NCI-H2171 (cell line): ENCODE measurements around the gene HEXB.

Source experiments
- DNase-seq: peaks from one replicate; lab custom pipeline; 2025; lab: John Stamatoyannopoulos, UW

Gene HEXB

DNA sequence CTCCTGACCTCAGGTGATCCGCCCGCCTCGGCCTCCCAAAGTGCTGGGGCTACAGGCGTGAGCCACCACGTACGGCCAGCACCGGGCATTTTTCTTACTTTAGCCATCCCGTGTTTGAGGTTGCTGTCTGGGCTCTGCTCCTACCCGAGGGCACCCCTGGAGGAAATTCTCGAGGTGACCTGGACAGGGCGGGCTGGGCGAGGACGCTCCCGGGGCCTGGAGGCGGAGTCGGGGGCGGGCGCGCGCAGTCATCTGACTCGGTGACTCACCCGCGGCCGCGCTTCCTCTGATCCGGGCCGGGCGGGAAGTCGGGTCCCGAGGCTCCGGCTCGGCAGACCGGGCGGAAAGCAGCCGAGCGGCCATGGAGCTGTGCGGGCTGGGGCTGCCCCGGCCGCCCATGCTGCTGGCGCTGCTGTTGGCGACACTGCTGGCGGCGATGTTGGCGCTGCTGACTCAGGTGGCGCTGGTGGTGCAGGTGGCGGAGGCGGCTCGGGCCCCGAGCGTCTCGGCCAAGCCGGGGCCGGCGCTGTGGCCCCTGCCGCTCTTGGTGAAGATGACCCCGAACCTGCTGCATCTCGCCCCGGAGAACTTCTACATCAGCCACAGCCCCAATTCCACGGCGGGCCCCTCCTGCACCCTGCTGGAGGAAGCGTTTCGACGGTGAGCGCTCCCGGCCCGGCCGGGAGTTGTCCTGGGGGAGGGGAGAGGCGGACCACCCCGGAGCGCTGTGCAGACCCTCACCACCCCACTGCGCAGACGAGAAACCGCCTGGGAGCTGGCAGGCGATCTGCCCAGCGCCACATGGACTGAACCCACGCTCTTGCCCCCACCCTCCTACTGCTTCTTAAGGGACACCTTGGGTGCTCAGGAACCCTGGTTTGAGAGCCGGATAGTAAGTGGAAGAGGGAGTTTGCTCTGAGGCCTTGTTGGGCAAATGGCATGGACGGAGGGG is at the start of gene HEXB:
Gene HEXB, plus strand, starts transcription at position 334 of the 952 bp plus-strand sequence. Its CDS starts 28 bp downstream, at position 362.
- peak; percentile 52 for DNase-seq

DNA sequence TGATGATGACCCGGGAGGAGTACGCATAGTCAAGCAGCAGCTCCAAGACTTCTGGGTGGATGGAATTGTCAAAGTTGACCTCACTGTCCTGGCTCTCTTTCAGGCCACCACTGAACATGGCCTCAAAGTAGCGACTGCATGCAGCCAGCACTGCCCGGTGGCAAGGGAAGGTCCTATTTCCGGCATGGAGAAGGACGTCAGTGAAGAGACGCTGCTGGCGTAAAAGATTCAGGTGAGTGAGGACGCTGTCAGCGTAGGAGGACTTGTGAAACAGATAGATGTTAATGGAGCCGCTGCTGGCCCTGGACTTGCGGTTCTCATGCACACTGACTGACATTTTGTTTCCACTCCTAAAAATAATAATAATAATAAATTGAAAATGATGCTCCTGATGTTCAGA is 48.9 kb upstream of the HEXB start:
- DNase-seq, result no peak

DNA sequence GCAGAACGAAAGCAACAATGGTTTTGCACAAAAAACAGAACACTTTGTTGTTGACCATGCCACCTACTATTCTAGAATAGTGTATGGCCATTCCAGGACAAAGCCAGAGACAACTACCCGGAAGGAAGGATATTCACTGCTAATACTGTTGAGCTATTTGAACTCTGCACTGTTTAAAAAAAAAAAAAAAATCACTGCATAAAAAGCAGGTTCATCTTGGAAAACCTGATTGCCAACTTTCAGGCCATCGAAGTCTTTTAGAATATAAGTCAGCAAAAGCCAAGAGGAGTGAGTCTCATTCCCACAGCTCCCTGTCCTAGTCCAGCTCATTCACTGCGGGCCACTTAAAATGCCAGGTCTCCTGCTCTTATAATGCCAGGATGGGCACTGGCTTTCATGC is 48.5 kb upstream of the HEXB start:
- DNase-seq, result no peak

DNA sequence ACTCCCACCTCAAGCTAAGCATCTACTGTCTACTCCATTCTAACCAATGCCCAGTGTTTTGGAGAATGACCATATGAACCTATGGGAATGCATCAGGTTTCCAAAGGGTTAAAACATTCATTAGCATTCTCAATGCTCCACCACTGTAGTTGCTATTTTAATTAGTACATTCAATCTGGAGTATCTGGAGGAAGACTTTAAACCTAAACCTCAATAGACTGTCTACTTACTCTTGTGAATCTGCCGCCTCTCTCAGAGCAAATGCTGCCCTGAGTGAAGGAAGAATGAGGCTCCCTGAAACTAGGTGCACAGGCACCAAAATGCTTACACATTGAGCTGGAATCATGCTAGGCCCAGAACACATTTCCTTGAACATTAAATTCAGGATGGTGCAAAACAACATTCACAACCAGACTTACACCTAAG is 46.5 kb upstream of the HEXB start:
- no peak for DNase-seq

DNA sequence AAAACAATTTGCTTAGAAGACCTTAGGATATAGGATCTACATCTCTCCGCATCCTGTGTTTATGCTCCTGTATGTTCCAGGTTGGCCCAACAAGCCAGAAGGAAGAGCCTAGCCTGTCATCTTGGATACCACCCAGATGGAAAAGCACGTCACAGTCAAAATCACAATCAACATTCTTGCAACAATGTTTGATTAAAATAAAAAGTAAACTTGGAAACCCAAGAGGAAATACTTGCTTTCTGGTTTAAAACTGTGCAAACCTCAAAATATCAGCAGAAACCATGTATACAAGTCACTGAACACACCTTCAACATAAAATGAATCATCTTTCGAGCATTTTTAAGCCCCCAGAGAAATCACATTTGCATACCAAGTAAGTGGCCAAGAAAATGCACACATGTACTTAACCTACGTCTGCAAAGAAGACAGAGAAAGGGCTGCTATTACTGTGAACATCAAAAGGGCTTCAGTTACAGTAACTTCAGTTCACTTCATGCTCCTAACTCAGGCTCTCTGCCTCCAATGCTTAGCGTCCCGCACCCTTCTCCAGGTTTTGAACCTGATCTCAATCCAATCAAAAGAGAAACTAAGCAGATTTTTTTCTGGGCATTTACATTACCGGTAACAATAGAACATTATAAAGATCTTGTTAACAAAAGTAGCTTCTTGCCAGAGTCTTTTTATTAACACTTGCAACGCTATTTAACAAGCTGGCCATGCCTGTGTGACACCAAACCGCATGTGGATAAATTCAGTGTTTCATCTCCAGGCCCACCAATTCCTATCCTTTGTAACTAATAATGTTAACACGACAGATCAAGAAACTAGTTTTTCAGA is 45.8 kb upstream of the HEXB start:
- no peak for DNase-seq

DNA sequence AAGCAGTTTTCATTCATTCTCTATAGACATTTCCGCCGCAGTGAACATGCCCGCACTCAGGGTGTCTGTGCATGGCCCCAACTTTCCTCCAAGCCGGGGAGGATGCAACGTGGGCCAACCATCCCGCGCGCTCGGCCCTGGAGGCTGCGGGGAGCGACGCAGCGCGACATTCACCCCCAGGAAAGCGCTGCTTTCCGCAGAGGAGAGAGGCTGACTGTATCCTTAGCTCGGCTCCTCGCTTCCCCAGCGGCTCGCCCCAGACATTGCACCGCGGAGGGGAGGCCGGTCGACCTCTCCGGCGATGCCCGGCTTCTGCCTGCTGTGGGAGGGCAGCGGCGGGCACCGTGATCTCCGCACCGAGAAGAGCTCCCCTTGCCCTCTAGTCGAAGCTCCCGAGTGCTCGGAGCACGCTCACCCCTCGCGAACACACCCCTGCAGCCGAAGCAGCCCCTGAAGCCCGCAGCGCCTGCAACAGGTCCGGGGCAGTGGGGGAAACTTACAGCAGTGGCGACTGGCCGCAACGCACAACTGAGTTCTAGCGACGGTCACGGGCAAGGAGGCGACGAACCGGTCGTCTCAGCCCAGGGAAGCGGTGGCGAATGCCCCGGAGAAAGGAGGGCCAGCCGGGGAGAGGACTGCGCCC is 45.1 kb upstream of the HEXB start:
- no peak for DNase-seq

DNA sequence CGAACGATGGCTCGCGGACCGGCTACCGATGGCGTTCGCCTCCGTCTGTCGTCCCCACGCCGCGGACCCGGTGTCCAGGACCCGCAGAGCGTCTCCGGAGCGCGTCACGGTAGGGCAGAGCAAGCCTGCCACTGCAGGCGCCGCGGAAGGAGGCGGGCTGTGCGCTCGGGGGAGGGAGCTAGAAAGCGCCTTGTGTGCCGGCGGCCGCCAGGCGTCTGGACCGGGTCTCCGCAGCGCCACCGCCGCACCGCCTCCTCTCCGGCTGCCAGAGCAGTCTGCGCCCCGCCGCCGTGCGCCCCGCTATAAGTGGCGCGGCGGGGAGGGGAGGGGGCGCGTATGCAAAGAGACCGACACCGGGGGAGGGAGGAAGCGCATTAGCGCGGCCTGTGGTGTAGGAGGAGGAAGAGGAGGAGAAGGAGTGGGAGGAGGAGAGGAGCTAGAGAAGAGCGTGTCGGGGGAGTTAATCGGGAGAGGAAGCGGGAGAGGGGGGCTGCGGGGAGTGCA is 44.5 kb upstream of the HEXB start, which contains the start of gene ENC1:
Gene ENC1, minus strand, starts transcription at position 279 of the 504 bp plus-strand sequence. CDS start 4,243 bp downstream, outside the sequence.
- peak; percentile 58 for DNase-seq

DNA sequence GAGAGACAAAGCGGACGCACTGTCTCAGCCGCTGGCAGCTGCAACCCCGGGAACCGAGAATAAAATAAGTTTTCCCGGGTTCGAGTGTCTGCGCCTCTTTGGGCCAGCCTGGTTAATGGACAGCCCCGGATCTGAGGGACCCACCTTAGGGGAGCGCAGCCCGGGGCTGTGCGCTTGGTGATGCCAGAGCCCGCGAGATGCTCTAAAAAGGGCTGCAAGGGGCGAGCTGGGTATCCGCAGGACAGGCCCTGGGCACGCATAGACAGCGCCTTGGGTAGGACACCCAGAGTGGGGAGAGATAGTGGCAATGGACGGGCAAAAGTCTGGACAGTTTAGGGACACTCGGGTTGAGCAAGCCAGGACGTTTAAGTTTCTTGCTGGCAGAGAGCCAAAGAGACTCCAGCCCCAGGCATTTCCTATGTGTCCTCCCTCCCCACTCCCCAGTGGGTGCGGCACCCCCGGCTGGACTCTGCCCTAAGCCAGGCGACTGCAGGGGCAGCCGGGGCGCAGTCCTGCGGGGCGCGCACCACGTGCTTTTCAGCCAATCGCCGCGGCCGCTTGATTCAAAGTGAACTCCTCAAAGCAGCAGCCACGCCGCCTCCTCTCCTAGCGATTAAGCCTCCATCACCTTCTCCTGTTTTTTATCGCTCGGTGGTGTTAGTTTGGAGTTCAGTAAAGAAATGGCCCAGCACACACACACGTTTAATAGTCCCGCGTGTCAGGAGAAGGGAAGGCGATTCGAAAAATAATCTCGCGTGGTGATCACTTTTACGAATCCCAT is 43.9 kb upstream of the HEXB start:
- DNase-seq, result no peak

DNA sequence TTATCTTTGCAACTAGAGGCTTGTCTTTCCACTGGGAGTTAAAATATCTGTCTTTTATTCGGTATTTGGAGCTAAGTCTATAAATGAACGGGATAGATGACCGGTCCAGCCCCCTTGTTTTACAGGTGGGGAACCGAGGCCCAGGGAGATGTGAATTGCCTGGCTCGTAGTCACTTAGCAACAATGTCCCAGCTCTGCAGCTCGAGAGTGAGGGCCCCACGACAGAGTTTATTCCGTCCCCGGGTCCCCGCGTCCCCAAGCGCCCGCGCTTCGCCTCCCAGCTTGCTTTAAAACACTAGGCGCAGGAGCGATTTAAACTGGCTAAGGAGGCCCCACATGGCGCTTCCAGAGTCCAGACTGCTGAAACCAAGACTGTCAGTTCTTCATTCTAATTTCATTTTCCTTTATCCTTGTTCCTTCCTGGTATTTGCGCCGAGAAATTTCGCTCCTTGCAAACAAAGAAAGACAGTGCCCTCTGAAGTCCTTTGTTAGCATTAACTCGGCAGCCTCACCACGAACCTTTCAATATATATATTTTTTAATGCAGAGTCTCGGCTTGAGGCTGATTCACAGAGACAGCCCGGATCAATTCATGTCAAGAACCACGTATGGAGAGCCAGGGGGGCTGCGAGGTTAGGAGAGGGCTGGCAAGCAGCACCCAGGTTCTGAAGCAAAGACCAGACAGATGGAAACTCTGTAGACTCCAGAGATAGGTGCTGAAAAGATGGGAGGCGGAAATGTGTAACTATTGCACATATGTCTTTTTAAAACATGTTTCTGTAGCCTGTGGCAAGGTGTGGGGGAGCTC is 43.1 kb upstream of the HEXB start:
- no peak for DNase-seq

DNA sequence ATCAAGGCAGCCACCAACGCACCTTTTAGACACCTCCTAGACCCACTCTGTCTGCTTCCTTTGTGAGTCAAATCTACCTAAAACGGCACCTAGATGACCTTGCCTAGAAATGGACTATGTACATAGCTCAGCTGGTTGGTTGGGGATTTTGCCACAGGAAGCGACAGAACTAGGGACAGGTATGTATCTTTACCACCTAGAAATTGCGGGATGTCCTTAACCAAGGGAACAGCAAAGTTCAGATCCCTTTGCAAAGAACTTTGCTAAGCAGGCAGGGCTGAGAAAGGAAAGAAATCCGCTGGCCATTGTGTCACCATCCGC is 42.5 kb upstream of the HEXB start:
- no peak for DNase-seq

DNA sequence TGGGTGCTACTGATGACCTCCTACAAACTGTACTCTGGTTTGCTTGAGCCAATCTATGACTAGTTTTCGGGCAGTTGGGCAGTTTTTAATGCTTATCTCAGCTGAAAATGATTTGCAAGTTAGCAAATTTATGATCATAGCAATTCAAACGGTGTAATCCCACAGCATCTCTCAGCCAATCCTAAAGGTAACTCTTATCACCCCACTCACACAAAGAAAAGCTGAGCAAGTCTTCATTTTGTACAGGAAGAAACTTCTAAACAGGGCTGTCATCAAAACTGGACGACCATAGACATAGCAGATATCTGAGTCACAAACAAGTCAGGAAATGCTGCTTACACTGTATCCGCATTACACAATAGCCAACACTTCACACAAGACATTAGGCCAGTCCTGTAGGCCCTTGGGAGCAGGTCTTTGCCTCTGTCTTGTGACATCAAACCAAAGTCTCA is 41.9 kb upstream of the HEXB start:
- no peak for DNase-seq

DNA sequence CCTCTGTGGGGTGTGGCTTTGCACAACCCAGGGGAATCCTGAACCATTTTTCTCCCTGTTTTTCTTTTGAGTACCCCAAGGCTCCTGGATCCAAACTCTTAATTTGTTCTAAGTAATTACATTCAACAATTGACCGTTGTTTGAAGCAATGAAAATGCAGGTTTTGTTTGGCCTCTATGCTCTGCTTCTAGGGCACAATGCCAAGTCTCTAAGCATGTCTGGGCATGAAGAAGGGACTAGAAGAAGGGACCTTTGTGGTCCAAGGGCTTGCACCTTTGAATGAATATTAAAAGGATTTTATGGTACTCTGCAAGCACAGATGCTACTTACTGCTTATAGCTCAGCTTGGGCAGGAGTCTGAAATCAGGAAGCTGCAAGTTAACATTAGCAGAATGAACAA is 37.9 kb upstream of the HEXB start:
- no peak for DNase-seq

DNA sequence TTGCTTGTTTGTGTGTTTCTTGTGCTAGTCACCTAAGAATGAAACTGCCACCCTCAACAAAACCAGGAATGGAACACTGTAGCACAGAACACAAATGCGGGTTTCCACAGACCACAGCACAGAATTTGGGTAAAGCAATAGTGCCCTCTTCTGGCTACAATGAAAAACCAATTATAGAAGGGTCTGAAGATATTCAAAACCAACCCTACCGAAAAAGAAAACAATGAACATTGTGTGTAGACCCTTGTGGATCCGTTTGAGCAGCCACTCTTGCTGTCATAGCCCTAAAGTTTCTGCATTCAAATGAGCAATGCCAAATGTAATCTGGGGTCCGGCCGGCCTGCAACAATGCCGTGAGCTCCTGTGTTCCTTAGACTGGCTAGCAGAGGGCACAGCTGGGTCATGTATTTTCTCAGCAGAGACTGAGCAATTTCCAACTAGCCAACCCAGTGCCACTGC is 36.2 kb upstream of the HEXB start:
- DNase-seq, result no peak

DNA sequence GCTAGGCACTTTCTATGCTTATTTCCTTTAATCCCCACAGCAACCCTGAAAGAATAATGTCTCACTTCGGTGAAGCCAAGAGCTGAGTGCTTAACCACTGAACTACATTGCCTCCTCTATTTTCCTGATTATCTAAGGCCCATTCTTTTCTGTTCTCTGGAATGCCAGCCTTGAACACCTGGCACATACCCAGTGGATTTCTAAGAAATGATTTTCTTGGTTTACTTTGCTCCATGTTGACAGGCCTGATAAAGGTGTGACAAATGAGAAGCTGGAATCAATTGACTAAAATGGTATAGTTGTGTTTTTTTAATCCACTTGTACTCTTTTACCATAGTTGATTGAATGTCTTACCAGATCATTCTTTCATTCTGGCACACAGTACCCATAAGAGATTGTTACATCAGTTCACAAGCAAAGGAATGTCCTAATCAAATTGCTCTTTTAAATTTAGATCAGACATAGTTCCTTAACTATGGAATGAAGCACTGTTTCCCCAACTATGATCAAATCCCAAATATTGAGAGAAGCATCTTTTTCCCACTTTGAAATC is 35.5 kb upstream of the HEXB start:
- no peak for DNase-seq

DNA sequence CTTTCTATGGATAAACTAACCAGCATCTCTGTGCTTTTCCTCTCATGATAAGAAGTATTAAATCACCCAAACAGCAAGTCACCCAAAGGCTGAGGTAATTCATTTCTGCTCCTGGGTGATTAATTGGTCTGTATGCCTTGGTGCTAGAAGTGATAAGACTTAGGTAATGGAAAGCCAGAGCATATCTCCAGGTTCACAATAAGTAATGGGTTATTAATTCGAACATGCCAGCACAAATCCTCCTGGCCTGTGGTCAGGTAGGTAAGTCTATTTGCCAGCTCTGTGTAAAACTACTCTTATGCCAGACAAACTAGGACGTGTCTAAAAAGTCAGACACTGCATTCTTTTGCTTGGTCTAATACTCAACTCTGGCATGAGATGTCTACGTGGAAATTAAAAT is 33.3 kb upstream of the HEXB start:
- DNase-seq, result no peak

DNA sequence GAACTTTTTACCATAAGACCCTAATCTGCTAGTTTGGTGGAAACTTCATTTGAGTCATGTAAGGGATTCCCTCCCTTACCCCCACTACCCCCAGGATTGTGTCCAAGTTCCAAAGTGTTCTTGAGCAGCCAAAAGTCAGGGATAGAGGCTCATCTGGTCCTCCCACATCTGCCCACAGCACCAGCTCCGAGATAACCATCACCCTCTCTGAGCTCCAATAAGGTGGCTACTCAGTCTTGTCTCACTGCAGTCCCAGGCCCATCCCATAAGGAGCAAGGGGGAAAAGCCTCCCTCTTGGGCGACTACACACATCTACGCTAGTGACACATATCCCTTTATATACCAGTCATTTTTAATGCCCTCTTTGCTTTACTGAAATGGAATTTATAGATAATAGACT is 32.5 kb upstream of the HEXB start:
- DNase-seq, result no peak

DNA sequence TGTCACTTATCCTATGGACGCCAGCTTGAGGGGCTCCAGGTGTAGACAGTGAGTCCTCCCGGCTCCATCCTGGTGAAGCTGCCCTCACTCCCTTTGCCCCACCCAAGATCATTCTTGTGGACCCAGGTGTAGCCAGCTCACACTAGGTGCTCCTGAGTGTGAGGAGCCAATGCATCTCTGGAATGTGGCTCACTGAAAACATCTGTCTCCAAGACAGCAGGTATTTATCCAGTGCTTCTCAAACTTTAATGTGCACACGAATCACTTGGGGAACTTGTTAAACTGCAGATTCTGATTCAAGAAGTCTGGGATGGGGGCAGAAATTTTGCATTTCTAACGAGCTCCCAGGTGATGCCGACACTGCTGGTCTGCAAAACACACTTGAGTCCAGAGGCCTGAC is 31.0 kb upstream of the HEXB start:
- DNase-seq, result no peak

DNA sequence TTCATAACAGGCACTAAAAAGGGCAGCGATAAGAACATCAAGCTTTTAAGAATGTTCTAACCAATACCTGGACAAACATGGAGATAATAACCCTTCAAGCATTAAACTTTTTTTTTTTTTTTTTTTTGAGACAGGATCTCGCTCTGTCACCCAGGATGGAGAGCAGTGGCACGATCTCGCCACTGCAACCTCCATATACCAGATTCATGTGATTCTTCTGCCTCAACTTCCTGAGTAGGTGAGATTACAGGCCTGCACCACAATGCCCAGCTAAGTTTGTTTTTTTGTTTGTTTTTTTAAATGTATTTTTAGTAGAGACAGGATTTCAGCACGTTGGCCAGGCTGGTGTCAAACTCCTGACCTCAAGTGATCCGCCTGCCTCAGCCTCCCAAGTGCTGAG is 29.8 kb upstream of the HEXB start:
- no peak for DNase-seq

DNA sequence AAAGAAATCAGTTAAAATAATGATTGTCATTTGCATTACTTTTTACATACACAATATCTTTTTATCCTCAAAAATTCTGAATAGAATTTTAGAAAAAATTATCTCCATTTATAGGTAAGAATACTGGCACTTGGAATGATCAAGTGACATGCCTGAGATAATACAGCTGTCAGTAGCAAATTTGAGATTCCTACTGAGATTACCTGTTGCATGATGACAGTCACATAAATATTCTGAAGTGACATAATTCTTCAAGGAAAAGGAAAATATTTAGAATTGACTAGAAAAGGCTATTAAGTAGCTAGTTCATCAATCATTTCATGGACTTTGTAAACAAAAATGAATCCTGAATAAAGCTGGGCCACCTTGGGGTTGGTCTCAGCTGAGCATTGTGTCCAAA is 29.3 kb upstream of the HEXB start:
- DNase-seq, result no peak

DNA sequence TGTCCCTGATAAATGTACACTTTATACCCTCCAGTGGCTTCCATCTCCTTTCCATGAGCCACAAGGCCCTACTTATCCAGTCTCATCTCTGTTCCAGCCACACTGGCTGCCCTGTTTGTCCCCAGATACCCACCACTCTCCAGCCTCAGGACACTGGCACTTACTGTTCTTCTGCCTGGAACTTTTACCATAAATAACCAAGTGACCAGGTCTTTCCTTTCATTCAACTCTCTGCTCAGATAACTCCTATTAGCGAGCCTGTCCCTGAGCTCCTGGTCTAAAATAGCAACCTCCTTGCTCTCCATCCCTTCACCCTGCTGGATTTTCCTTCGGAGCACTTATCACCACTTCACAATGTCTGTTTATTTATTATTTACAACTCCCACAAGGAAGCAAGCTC is 27.9 kb upstream of the HEXB start:
- no peak for DNase-seq
